HCT116 (cell line): ENCODE measurements around the gene GNAI1. TPM values are rescaled to one million over a fixed set of nuclear protein-coding genes. Genes with fewer than 3 reads are reported as not detected.
A peak's percentile ranks its signal among the peaks of the same experiment; 100 is the strongest.

Source experiments
- ATAC-seq: fragments of 200-7000 bp; cut with Tn5 transposase; 2 replicates; pipeline ENCODE4 v1.9.1; 2020; ENCODE audit warnings: mild to moderate bottlenecking, moderate library complexity
- BruUV-seq: library from RNA; stranded (reverse); fragments of 400-500 nt; replicated peaks from 2 replicates; lab custom pipeline; 2021; lab: Mats Ljungman, UMichigan
- CTCF ChIA-PET: fragments of 300-600 bp; sonication (Branson Sonifier 250); formaldehyde crosslinking; loops from one replicate; lab custom pipeline; 2021; ENCODE audit warnings: antibody characterized with exemption; lab: Charles Lee
- POLR2A ChIA-PET: fragments of 300-600, 350-600 bp; sonication (Branson Sonifier 250); formaldehyde crosslinking; loops from one replicate; lab custom pipeline; 2021; ENCODE audit warnings: antibody characterized with exemption; lab: Charles Lee
- RAD21 ChIA-PET, 2 experiments: fragments of 300-600 bp; sonication (Branson Sonifier 250); formaldehyde crosslinking; loops; one replicate each; lab custom pipeline; 2023; ENCODE audit warnings: low total read pairs in 2 of 2; ENCODE audit not compliant: uncharacterized antibody in 2 of 2, unreplicated experiment in 2 of 2, low non-redundant PET in 1 of 2; lab: Charles Lee
- DNase-seq: peaks from one replicate; pipeline ENCODE4 v3.0.0-alpha.2; 2010; ENCODE audit warnings: low read depth, low spot score
- H2AFZ ChIP-seq: fragments of 200-600 bp; shearing (Covaris generic), sonication (generic); 2 replicates; pipeline ENCODE4 v1.6.1; 2017; ENCODE audit warnings: low read depth, mixed run types, mixed read lengths, antibody characterized with exemption, low read length; ENCODE audit not compliant: poor library complexity, severe bottlenecking
- H3K27ac ChIP-seq: 2 replicates; pipeline ENCODE4 v1.5.1; 2012; ENCODE audit warnings: low read depth, low read length
- H3K27me3 ChIP-seq: fragments of 200-600 bp; sonication (generic); 2 replicates; pipeline ENCODE4 v1.6.1; 2016; ENCODE audit warnings: mixed run types, low read length, mixed read lengths; ENCODE audit not compliant: insufficient read depth
- H3K36me3 ChIP-seq, 2 experiments: fragments of 200-500 bp in 1 of 2; fragments of 200-600 bp in 1 of 2; sonication (Bioruptor generic) in 1 of 2; sonication (generic) in 1 of 2; 2 replicates each; pipeline versions ENCODE4 v1.5.1 to v1.6.1; 2014 to 2016; ENCODE audit warnings: low read length in 2 of 2, inconsistent platforms in 1 of 2, mixed read lengths in 1 of 2, mixed run types in 1 of 2; ENCODE audit not compliant: insufficient read depth in 2 of 2, control insufficient read depth in 1 of 2
- H3K4me1 ChIP-seq, 2 experiments: fragments of 200-600 bp in 1 of 2; sonication (generic) in 1 of 2; 2 replicates each; pipeline versions ENCODE4 v1.5.1 to v1.6.1; 2012 to 2017; ENCODE audit warnings: low read length in 2 of 2, inconsistent platforms in 1 of 2, mild to moderate bottlenecking in 1 of 2, mixed read lengths in 1 of 2, mixed run types in 1 of 2, moderate library complexity in 1 of 2; ENCODE audit not compliant: insufficient read depth in 2 of 2, control insufficient read depth in 1 of 2
- H3K4me2 ChIP-seq: fragments of 200-600 bp; sonication (generic); 2 replicates; pipeline ENCODE4 v1.6.1; 2017; ENCODE audit warnings: mixed run types, low read length, mixed read lengths
- H3K4me3 ChIP-seq, 2 experiments: fragments of 200-600 bp in 1 of 2; sonication (generic) in 1 of 2; replicated peaks in 1 of 2; 2 replicates each; pipeline ENCODE4 v1.5.1; 2011 to 2016; ENCODE audit warnings: low read length in 2 of 2, control low read depth in 1 of 2, low read depth in 1 of 2, mild to moderate bottlenecking in 1 of 2, mixed read lengths in 1 of 2, mixed run types in 1 of 2
- H3K79me2 ChIP-seq: fragments of 200-600 bp; sonication (generic); 2 replicates; pipeline ENCODE4 v1.6.1; 2017; ENCODE audit warnings: mild to moderate bottlenecking, mixed run types, low read length, moderate library complexity, mixed read lengths; ENCODE audit not compliant: insufficient read depth
- H3K9ac ChIP-seq: fragments of 200-600 bp; sonication (generic); 2 replicates; pipeline ENCODE4 v1.6.1; 2016; ENCODE audit warnings: low read length, mixed read lengths
- H3K9me2 ChIP-seq: fragments of 200-600 bp; sonication (generic), shearing (Covaris generic); 2 replicates; pipeline ENCODE4 v1.6.1; 2017; ENCODE audit warnings: mixed run types, mild to moderate bottlenecking, moderate library complexity; ENCODE audit not compliant: insufficient read depth
- H3K9me3 ChIP-seq, 2 experiments: fragments of 200-500 bp in 1 of 2; fragments of 200-600 bp in 1 of 2; sonication (Bioruptor generic) in 1 of 2; sonication (generic) in 1 of 2; 2 replicates each; pipeline ENCODE4 v1.6.1; 2014 to 2017; ENCODE audit warnings: low read length in 2 of 2, mixed read lengths in 2 of 2, inconsistent platforms in 1 of 2, low read depth in 1 of 2, mild to moderate bottlenecking in 1 of 2, mixed run types in 1 of 2, moderate library complexity in 1 of 2; ENCODE audit not compliant: control insufficient read depth in 1 of 2, insufficient read depth in 1 of 2
- H4K20me1 ChIP-seq: fragments of 200-600 bp; sonication (generic), shearing (Covaris generic); 2 replicates; pipeline ENCODE4 v1.6.1; 2017; ENCODE audit warnings: mixed run types, mild to moderate bottlenecking, moderate library complexity; ENCODE audit not compliant: insufficient read depth
- CBX3 ChIP-seq: IDR thresholded peaks from 2 replicates; pipeline ENCODE4 v1.6.1; 2012; ENCODE audit warnings: low read depth
- CEBPB ChIP-seq: IDR thresholded peaks from 2 replicates; pipeline ENCODE4 v1.6.1; 2012; ENCODE audit warnings: low read depth
- EZH2phosphoT487 ChIP-seq: fragments of 200-600 bp; IDR thresholded peaks from 2 replicates; pipeline ENCODE4 v1.6.1; 2018; ENCODE audit warnings: antibody characterized with exemption, borderline replicate concordance
- POLR2A ChIP-seq: IDR thresholded peaks from 2 replicates; pipeline ENCODE4 v1.7.0; 2011; ENCODE audit warnings: borderline replicate concordance; ENCODE audit not compliant: insufficient read depth, insufficient read length; ENCODE audit errors: extremely low read depth
- SIN3A ChIP-seq: IDR thresholded peaks from 2 replicates; pipeline ENCODE4 v1.6.1; 2012; ENCODE audit warnings: low read depth
- YY1 ChIP-seq: IDR thresholded peaks from 2 replicates; pipeline ENCODE4 v1.6.1; 2011; ENCODE audit warnings: low read length, low read depth, moderate library complexity, mild to moderate bottlenecking; ENCODE audit not compliant: insufficient replicate concordance; ENCODE audit errors: extremely low read depth
- ZFX ChIP-seq: fragments of 450-650 bp; IDR thresholded peaks from 2 replicates; pipeline ENCODE4 v1.6.1; 2017
- intact Hi-C: fragments of 100-400 bp; cut with micrococcal nuclease; formaldehyde crosslinking; loops from 2 replicates; pipeline ENCODE4 v1.10.0; 2022
- total RNA-seq: library from RNA; stranded (reverse); gene quantifications from one replicate; pipeline ENCODE4 v1.2.1, GENCODE V29; 2021; ENCODE audit not compliant: unreplicated experiment
- TF ChIP-seq, protein P1 (sequence below): IDR thresholded peaks from 2 replicates; pipeline ENCODE4 v1.6.1; 2012

Gene GNAI1
- total RNA-seq, 1 experiment from 2014 or later = 148 TPM

GRCh38 chr7:80165177-80165576 is 30.5 kb downstream of the GNAI1 start:
- H3K4me3 ChIP-seq = no peak overlapping the region
- H3K36me3 ChIP-seq = 0 out of 4 replicates have a peak, but pooled peaks cover 0 to 10% of the 10 kb centered on the region in 2 experiments
- ATAC-seq (no peak), DNase-seq (no peak)
- no peaks in the 10 kb centered on the region for H3K9me2 ChIP-seq
- intact Hi-C loops = no loop called here
- H2AFZ ChIP-seq = no peak overlapping the region
- peaks cover 22% of the 10 kb centered on the region; the same call in 1 of the 2 replicates for H4K20me1 ChIP-seq
- CTCF ChIA-PET = no interaction called here
- no peaks in the 10 kb centered on the region for H3K27me3 ChIP-seq
- H3K9ac ChIP-seq = no peak overlapping the region
- peaks cover 98% of the 10 kb centered on the region for H3K79me2 ChIP-seq
- H3K4me2 ChIP-seq = no peak overlapping the region
- POLR2A ChIA-PET = no interaction called here
- H3K4me1 ChIP-seq = peaks cover 2 to 40% of the 10 kb centered on the region in 2 experiments; a peak in 2 of 4 replicates
- BruUV-seq = no TSS peak
- no peaks in the 10 kb centered on the region for H3K9me3 ChIP-seq
- RAD21 ChIA-PET = no interaction called here
- no peak overlapping the region for H3K27ac ChIP-seq
- no peak for TF ChIP-seq POLR2A

DNA sequence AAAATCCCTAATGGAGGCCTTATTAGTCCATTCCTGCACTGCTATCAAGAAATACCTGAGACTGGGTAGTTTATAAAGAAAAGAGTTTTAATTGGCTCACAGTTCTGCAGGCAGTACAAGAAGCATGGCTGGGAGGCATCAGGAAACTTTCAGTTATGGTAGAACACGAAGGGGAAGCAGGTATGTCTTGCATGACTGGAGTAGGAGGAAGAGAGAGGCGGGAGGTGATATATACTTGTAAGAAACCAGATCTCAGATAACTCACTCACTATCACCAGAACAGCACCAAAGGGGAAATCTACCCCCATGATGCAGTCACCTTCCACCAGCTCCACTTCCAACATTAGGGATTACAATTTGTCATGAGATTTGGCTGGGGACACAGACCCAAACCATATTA is 35.8 kb downstream of the GNAI1 start:
- H3K4me3 ChIP-seq = no peak overlapping the region
- ChIA-PET POLR2A (no interaction called here), CTCF (no interaction called here), RAD21 (no interaction called here)
- no TSS peak for BruUV-seq
- H3K27me3 ChIP-seq = no peaks in the 10 kb centered on the region
- TF ChIP-seq SIN3A (no peak), POLR2A (no peak), ZFX (no peak), EZH2phosphoT487 (no peak), YY1 (no peak), CEBPB (no peak), CBX3 (no peak)
- TF ChIP-seq, protein P1, sequence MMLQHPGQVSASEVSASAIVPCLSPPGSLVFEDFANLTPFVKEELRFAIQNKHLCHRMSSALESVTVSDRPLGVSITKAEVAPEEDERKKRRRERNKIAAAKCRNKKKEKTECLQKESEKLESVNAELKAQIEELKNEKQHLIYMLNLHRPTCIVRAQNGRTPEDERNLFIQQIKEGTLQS = no peak
- H3K9me2 ChIP-seq = no peaks in the 10 kb centered on the region
- no peak for DNase-seq
- 0 out of 4 replicates have a peak, but pooled peaks cover 0 to 3% of the 10 kb centered on the region in 2 experiments for H3K9me3 ChIP-seq
- peaks cover 2 to 70% of the 10 kb centered on the region in 2 experiments; a peak in 2 of 4 replicates for H3K4me1 ChIP-seq
- intact Hi-C loops = no loop called here
- no peak overlapping the region for H3K27ac ChIP-seq
- H3K36me3 ChIP-seq = peaks cover 0 to 8% of the 10 kb centered on the region in 2 experiments; a peak in 1 of 4 replicates
- H2AFZ ChIP-seq = no peak overlapping the region
- ATAC-seq = no peak
- peaks cover 98% of the 10 kb centered on the region for H3K79me2 ChIP-seq
- H3K4me2 ChIP-seq = peak overlapping the region; percentile 10
- peaks cover 25% of the 10 kb centered on the region; the same call in 1 of the 2 replicates for H4K20me1 ChIP-seq
- H3K9ac ChIP-seq = no peak overlapping the region
